Peyer's patch (tissue), 4 donors: ENCODE data around the gene CA11.
A peak's percentile ranks its signal among the peaks of the same experiment; 100 is the strongest.

Experiments used
- CTCF ChIP-seq, 6 experiments: fragments of 450-650 bp in 4 of 6; fragments of 200-600 bp in 2 of 6; sonication (generic) in 1 of 6; IDR thresholded peaks; one replicate each; pipeline ENCODE4 v1.5.1; 2017 to 2019; ENCODE audit warnings: antibody characterized with exemption in 6 of 6, mild to moderate bottlenecking in 3 of 6, moderate library complexity in 1 of 6
- POLR2A ChIP-seq, 2 donors: fragments of 450-650 bp; IDR thresholded peaks; one replicate each; pipeline ENCODE4 v1.5.1; 2017; ENCODE audit warnings: antibody characterized with exemption in 2 of 2, mild to moderate bottlenecking in 2 of 2, moderate library complexity in 2 of 2

GRCh38 chr19:48619692-48620585 is 26.0 kb downstream of the CA11 start:
- peak in 2 of 6 experiments; percentile 17 to 50 for TF ChIP-seq CTCF (IDR thresholded peaks at IDR 0.05)
- TF ChIP-seq POLR2A (IDR thresholded peaks at IDR 0.05), result no peak
